Spleen (tissue), 11 donors: ENCODE data around the gene TSPAN12. TPM values are rescaled to one million over a fixed set of nuclear protein-coding genes. Genes with fewer than 3 reads are reported as not detected.
A peak's percentile ranks its signal among the peaks of the same experiment; 100 is the strongest.
"Not testable (repeated sequence)": the region's sequence is repeated elsewhere in the genome, so short reads cannot be mapped to it uniquely, and the experiment has no call there.

Experiments
- DNase-seq: peaks from one replicate; pipeline ENCODE4 v3.0.0-alpha.2; 2020
- H3K27ac ChIP-seq, 8 donors: fragments of 200-600 bp; sonication (generic) in 7 of 8; 1 replicate in 4 of 8; 2 replicates in 4 of 8; pipeline versions ENCODE4 v1.5.0 to v1.8.0; 2016 to 2021; ENCODE audit warnings: inconsistent platforms in 4 of 8, mild to moderate bottlenecking in 4 of 8, moderate library complexity in 1 of 8
- H3K27me3 ChIP-seq, 7 donors: fragments of 200-600 bp; sonication (generic) in 6 of 7; replicated peaks in 1 of 7; 1 replicate in 4 of 7; 2 replicates in 3 of 7; pipeline versions ENCODE4 v1.5.0 to v1.8.0; 2016 to 2021; ENCODE audit warnings: inconsistent platforms in 3 of 7, mild to moderate bottlenecking in 1 of 7
- H3K36me3 ChIP-seq, 6 donors: fragments of 200-600 bp; sonication (generic) in 5 of 6; 1 replicate in 4 of 6; 2 replicates in 2 of 6; pipeline versions ENCODE4 v1.5.0 to v1.8.0; 2016 to 2021; ENCODE audit warnings: inconsistent platforms in 2 of 6
- H3K4me1 ChIP-seq, 6 donors: fragments of 200-600 bp; sonication (generic) in 5 of 6; 1 replicate in 3 of 6; 2 replicates in 3 of 6; pipeline versions ENCODE4 v1.5.0 to v1.8.0; 2016 to 2021; ENCODE audit warnings: inconsistent platforms in 3 of 6
- H3K4me3 ChIP-seq, 8 donors: fragments of 200-600 bp; sonication (generic) in 7 of 8; 1 replicate in 4 of 8; 2 replicates in 4 of 8; pipeline versions ENCODE4 v1.5.0 to v1.8.0; 2016 to 2021; ENCODE audit warnings: inconsistent platforms in 4 of 8, mild to moderate bottlenecking in 4 of 8, moderate library complexity in 2 of 8
- H3K9me3 ChIP-seq, 8 donors: fragments of 200-600 bp; sonication (generic) in 7 of 8; 1 replicate in 4 of 8; 2 replicates in 4 of 8; pipeline versions ENCODE4 v1.5.0 to v1.8.0; 2016 to 2021; ENCODE audit warnings: inconsistent platforms in 4 of 8
- POLR2A ChIP-seq, 3 donors: fragments of 450-650 bp; IDR thresholded peaks; one replicate each; pipeline ENCODE4 v1.5.1; 2017; ENCODE audit warnings: antibody characterized with exemption in 3 of 3, mild to moderate bottlenecking in 1 of 3
- POLR2AphosphoS5 ChIP-seq, 3 donors: sonication (generic); formaldehyde crosslinking; IDR thresholded peaks; one replicate each; pipeline ENCODE4 v1.5.1; 2017; ENCODE audit warnings: antibody characterized with exemption in 3 of 3
- WGBS, 5 donors: extraction: QIAGEN DNeasy Blood & Tissue Kit in 3 of 5; methylation state at CpG; one replicate each; pipeline versions ENCODE4 v1.1.5 to v1.1.7; 2013 to 2018; 5-methylcytosine and 5-hydroxymethylcytosine counted together
- intact Hi-C: fragments of 100-400 bp; cut with DNase I; formaldehyde crosslinking; loops from one replicate; pipeline ENCODE4 v1.15.0; 2023; ENCODE audit warnings: low total_unique reads
- polyA plus RNA-seq, 3 donors: library from polyadenylated mRNA; stranded (reverse); fragments of 200-250 nt; gene quantifications; one replicate each; pipeline ENCODE4 v1.2.1, GENCODE V29; 2013
- total RNA-seq, 7 donors: library from RNA; depleted of rRNA in 3 of 7; stranded (reverse); fragments of >200 nt in 3 of 7; fragmentation: NEBNext Ultra II Directional in 4 of 7; extraction: Animal tissue kit (Norgen Biotek cat#: 25700) in 4 of 7; gene quantifications; one replicate each; pipeline versions ENCODE4 v1.1.0 to v1.2.1, GENCODE V29; 2016 to 2021
- TF ChIP-seq, protein P1 (sequence below), 11 experiments: fragments of 200-600 bp in 7 of 11; fragments of 450-650 bp in 4 of 11; sonication (generic) in 4 of 11; IDR thresholded peaks in 8 of 11; conservative IDR thresholded peaks in 3 of 11; 1 replicate in 7 of 11; 2 replicates in 4 of 11; pipeline versions ENCODE4 v1.4.0 to v1.8.0; 2016 to 2021; ENCODE audit warnings: antibody characterized with exemption in 11 of 11, inconsistent platforms in 4 of 11, mild to moderate bottlenecking in 1 of 11
- donor health status: healthy with polysubstance abuse.
- donor health status: DM: no; HTN: no; CAD: no; lungs with moderate emphysema.
- donor health status: DM: no; HTN: no; CAD: no.
- donor health status: Bipolar disorder and iron deficiency.
- donor health status: healthy.
- donor health status: DM: no; HTN: no; CAD: no.
- donor health status: DM: yes; HTN: yes; CAD: no.

The TSPAN12 gene
- total and polyA plus RNA-seq, 10 donors: 4.7 to 61.2 (median 41.4) TPM

DNA sequence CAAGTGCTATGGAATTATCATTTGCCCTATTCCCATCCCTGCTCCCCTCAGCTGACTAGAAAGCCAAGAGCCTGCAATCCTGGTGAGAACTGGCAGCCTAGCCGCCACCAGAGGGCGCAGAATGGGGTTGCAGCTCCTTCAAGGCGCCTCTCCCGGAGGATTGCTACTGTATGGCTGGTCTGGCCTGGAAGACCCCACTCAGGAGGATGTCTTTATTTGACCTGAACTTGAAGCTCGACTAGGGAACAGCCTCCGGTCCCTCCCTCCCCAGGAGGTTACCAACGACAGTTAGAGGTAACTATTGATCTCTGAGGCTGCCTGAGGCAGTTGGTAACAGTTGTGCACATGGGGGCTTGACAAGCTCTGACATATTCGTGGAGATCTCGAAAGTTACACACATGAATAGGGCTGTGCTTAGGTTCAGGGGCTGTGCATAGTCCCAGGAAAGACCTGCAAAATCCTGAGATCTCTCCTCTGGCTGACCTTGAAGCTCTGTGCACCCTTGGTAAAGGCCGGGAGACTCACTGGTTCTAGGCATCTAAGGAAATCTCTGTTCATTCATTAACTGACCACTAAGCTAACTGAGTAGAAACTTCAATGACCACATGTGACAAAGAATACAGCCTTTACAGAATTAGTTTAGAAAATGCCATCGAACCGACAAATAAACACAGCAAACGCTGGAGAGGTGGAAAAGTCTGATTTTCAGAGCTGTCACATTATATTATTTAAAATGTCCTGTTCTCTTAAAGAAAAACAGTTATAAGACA lies 65.7 kb downstream of the TSPAN12 start:
- no peak overlapping the region for H3K27ac ChIP-seq
- peak; percentile 88 for DNase-seq
- peaks cover 0 to 6% (median 2%) of the 10 kb centered on the region in 6 donors for H3K4me1 ChIP-seq
- no peak overlapping the region for H3K4me3 ChIP-seq
- TF ChIP-seq, protein P1, sequence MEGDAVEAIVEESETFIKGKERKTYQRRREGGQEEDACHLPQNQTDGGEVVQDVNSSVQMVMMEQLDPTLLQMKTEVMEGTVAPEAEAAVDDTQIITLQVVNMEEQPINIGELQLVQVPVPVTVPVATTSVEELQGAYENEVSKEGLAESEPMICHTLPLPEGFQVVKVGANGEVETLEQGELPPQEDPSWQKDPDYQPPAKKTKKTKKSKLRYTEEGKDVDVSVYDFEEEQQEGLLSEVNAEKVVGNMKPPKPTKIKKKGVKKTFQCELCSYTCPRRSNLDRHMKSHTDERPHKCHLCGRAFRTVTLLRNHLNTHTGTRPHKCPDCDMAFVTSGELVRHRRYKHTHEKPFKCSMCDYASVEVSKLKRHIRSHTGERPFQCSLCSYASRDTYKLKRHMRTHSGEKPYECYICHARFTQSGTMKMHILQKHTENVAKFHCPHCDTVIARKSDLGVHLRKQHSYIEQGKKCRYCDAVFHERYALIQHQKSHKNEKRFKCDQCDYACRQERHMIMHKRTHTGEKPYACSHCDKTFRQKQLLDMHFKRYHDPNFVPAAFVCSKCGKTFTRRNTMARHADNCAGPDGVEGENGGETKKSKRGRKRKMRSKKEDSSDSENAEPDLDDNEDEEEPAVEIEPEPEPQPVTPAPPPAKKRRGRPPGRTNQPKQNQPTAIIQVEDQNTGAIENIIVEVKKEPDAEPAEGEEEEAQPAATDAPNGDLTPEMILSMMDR (IDR thresholded peaks at IDR 0.05 in 8 of 11, conservative IDR thresholded peaks at IDR 0.05 in 3 of 11): peak in 10 of 11 experiments; percentile 30 to 88 (median 74)
- TF ChIP-seq POLR2A (IDR thresholded peaks at IDR 0.05) (no peak), POLR2AphosphoS5 (IDR thresholded peaks at IDR 0.05) (peak in 2 of 3 donors; percentile 21 to 53)
- H3K9me3 ChIP-seq: peaks cover 0 to 6% (median 2%) of the 10 kb centered on the region in 8 donors
- intact Hi-C loops: loop anchor here (10.0 kb wide), 1 partner anchor 313 kb away; no protein-coding TSS in a partner anchor
- H3K36me3 ChIP-seq: no peaks in the 10 kb centered on the region
- 44 to 52% (median 47%) methylated on average over 11 to 13 of the region's 13 CpGs for WGBS, 5 donors
- no peaks in the 10 kb centered on the region for H3K27me3 ChIP-seq

DNA sequence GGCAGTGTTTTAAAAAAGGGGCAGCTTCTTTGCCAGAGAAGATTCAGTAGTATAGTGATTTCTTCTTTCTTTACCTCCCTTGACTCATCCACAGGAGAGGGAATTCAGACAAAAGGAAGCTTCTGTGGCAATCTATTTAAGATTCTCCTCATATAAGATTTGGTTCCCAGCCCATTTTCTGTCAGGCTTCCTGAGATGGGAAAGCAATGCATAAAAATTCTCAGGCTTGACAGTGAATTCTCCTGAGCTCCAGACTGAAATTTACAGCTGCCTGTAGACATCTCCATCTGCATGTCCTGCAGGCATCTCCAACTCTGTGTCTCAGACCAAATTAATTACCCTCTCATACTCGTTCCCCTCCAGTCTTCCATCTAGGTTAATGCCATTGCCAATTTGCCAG lies 72.8 kb downstream of the TSPAN12 start:
- Histone ChIP-seq H3K36me3 (no peaks in the 10 kb centered on the region), H3K9me3 (no peaks in the 10 kb centered on the region), H3K27me3 (no peaks in the 10 kb centered on the region)

DNA sequence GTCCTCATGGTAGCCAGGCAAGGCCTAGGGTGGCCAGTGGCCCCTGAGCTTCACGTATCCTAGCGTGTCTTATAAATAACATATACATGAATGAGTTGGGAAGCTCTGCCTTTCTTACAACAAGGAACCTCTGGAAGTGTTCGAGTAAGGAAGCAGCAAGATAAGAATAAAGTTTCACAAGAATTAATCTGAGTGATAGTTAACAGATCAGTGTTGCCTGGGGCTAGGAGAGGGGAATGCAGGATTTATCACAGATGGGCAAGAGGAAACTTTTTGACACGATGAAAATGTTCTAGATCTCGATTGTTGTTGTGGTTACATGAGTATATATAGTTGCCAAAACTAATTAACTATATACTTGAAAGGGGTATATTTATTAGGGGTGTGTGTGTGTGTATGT lies 74.2 kb downstream of the TSPAN12 start:
- TF ChIP-seq POLR2AphosphoS5 (IDR thresholded peaks at IDR 0.05): no peak
- TF ChIP-seq POLR2A (IDR thresholded peaks at IDR 0.05): no peak
- TF ChIP-seq, protein P1 (IDR thresholded peaks at IDR 0.05 in 8 of 11, conservative IDR thresholded peaks at IDR 0.05 in 3 of 11): no peak
- 74 to 86% (median 84%) methylated on average over 5 of the region's 5 CpGs for WGBS, 5 donors
- intact Hi-C loops: no loop called here

More for the DNA sequence above, 72.8 kb downstream of the TSPAN12 start:
- H3K4me1 ChIP-seq: no peaks in the 10 kb centered on the region
- no peak for DNase-seq
- H3K4me3 ChIP-seq: no peak overlapping the region
- H3K27ac ChIP-seq: no peak overlapping the region
- intact Hi-C loops: no loop called here
- TF ChIP-seq POLR2AphosphoS5 (IDR thresholded peaks at IDR 0.05) (no peak), POLR2A (IDR thresholded peaks at IDR 0.05) (no peak)
- TF ChIP-seq, protein P1 (IDR thresholded peaks at IDR 0.05 in 8 of 11, conservative IDR thresholded peaks at IDR 0.05 in 3 of 11): no peak
- WGBS, 5 donors: 63 to 77% (median 72%) methylated on average over 1 of the region's 1 CpG

DNA sequence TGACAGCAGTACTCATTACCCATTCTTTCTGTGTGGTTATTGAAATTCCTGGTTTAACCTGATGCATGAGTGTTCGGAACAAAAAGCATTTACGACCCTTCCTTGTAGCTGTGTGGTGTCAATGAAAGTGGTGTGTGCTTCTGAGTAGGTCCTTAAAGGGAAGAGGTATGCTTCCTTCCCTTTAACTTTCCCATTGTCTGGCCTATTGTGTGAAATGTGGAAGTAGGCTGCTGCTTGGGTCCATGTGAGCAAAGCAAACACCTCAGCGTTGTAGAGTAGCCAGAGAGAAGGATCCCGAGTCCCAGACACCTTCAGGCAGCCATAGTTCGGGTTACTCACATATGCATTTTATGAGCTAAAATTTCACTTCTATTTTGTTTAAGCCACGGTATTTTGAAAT lies 74.7 kb downstream of the TSPAN12 start:
- 73 to 85% (median 79%) methylated on average over 6 of the region's 6 CpGs for WGBS, 5 donors
- no peaks in the 10 kb centered on the region for H3K36me3 ChIP-seq
- TF ChIP-seq POLR2AphosphoS5 (IDR thresholded peaks at IDR 0.05) (no peak), POLR2A (IDR thresholded peaks at IDR 0.05) (no peak)
- TF ChIP-seq, protein P1 (IDR thresholded peaks at IDR 0.05 in 8 of 11, conservative IDR thresholded peaks at IDR 0.05 in 3 of 11): no peak
- intact Hi-C loops: no loop called here
- no peak for DNase-seq
- no peaks in the 10 kb centered on the region for H3K4me1 ChIP-seq
- no peak overlapping the region for H3K27ac ChIP-seq
- no peaks in the 10 kb centered on the region for H3K27me3 ChIP-seq
- no peak overlapping the region for H3K4me3 ChIP-seq
- H3K9me3 ChIP-seq: no peaks in the 10 kb centered on the region

More for the DNA sequence above, 74.2 kb downstream of the TSPAN12 start:
- no peaks in the 10 kb centered on the region for H3K36me3 ChIP-seq
- H3K27ac ChIP-seq: no peak overlapping the region
- H3K4me1 ChIP-seq: no peaks in the 10 kb centered on the region
- DNase-seq: no peak
- H3K27me3 ChIP-seq: no peaks in the 10 kb centered on the region
- no peaks in the 10 kb centered on the region for H3K9me3 ChIP-seq
- no peak overlapping the region for H3K4me3 ChIP-seq

DNA sequence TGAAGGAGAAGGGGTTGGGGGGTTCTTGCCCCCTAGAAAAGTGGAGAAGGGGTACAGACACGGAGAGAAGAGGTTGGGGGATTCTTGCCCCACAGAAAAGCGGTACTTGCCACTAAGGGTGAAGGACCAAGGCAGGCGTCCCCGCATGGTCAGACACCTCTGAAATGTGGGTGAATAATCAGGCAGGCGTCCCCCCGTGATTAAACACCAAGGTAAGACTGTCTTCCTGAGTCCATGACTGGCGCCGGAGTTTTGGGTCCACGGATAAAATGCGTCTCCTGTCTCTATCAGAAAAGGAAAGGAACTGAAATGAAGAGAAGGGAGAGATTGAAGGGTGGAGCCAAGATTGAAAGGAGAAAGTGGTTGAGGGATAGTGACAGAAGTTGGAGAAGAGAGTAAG lies 76.0 kb downstream of the TSPAN12 start:
- H3K4me1 ChIP-seq, intact Hi-C loops, H3K27ac ChIP-seq, H3K9me3 ChIP-seq, H3K27me3 ChIP-seq, DNase-seq, H3K36me3 ChIP-seq, H3K4me3 ChIP-seq: not testable (repeated sequence)
- WGBS, 5 donors: 89 to 94% (median 90%) methylated on average over 10 of the region's 10 CpGs
